ENCODE measurements around the gene SAMD3. TPM values are rescaled to one million over a fixed set of nuclear protein-coding genes. Genes with fewer than 3 reads are reported as not detected.
A peak's percentile ranks its signal among the peaks of the same experiment; 100 is the strongest.
"Not testable (repeated sequence)": the region's sequence is repeated elsewhere in the genome, so short reads cannot be mapped to it uniquely, and the experiment has no call there.

SAMD3 gene
- total RNA-seq, 2 donors from 2014 or later: 14.6 to 39.3 TPM

GRCh38 chr6:130152908-130153510, 69.7 kb downstream of the SAMD3 start:
- no peaks in the 10 kb centered on the region for H3K27me3 Mint-ChIP-seq
- H3K9me3 Mint-ChIP-seq: no peaks in the 10 kb centered on the region
- ATAC-seq (no peak), DNase-seq (ENCODE audit: low spot score) (no peak)
- no peaks in the 10 kb centered on the region for H3K36me3 Mint-ChIP-seq
- H3K4me1 Mint-ChIP-seq (ENCODE audit: low read depth in 2 of 2): peaks cover 6 to 12% of the 10 kb centered on the region in 2 donors
- H3K4me3 Mint-ChIP-seq: no peak overlapping the region
- H3K27ac Mint-ChIP-seq: no peak overlapping the region

- ATAC-seq (no peak), DNase-seq (ENCODE audit: low spot score) (no peak)
- H3K36me3 Mint-ChIP-seq: no peaks in the 10 kb centered on the region
- no peaks in the 10 kb centered on the region for H3K27me3 Mint-ChIP-seq
- H3K4me1 Mint-ChIP-seq (ENCODE audit: low read depth in 2 of 2): peaks cover 11 to 19% of the 10 kb centered on the region in 2 donors
- H3K27ac Mint-ChIP-seq: no peak overlapping the region
- no peak overlapping the region for H3K4me3 Mint-ChIP-seq
- H3K9me3 Mint-ChIP-seq: no peaks in the 10 kb centered on the region
Observed at GRCh38 chr6:130150906-130151305, 71.8 kb downstream of the SAMD3 start.

GRCh38 chr6:130149016-130149415, 73.7 kb downstream of the SAMD3 start:
- Mint-ChIP-seq H3K27ac (peak overlapping the region in 1 of 2 donors; percentile 22), H3K4me1 (ENCODE audit: low read depth in 2 of 2) (peaks cover 11 to 19% of the 10 kb centered on the region in 2 donors)
- not testable (repeated sequence) for H3K36me3 Mint-ChIP-seq; H3K27me3 Mint-ChIP-seq; H3K4me3 Mint-ChIP-seq; DNase-seq (ENCODE audit: low spot score); ATAC-seq; H3K9me3 Mint-ChIP-seq

GRCh38 chr6:130148181-130148580, 74.6 kb downstream of the SAMD3 start:
- H3K36me3 Mint-ChIP-seq: no peaks in the 10 kb centered on the region
- no peaks in the 10 kb centered on the region for H3K9me3 Mint-ChIP-seq
- no peaks in the 10 kb centered on the region for H3K27me3 Mint-ChIP-seq
- DNase-seq (ENCODE audit: low spot score) (no peak), ATAC-seq (peak; percentile 62 to 70)
- H3K4me1 Mint-ChIP-seq (ENCODE audit: low read depth in 2 of 2): peaks cover 11 to 22% of the 10 kb centered on the region in 2 donors
- peak overlapping the region; percentile 22 to 64 for H3K27ac Mint-ChIP-seq
- no peak overlapping the region for H3K4me3 Mint-ChIP-seq

GRCh38 chr6:130147111-130147510, 75.6 kb downstream of the SAMD3 start:
- H3K9me3 Mint-ChIP-seq: no peaks in the 10 kb centered on the region
- DNase-seq (ENCODE audit: low spot score) (no peak), ATAC-seq (no peak)
- H3K27me3 Mint-ChIP-seq: no peaks in the 10 kb centered on the region
- H3K4me1 Mint-ChIP-seq (ENCODE audit: low read depth in 2 of 2): peaks cover 11 to 25% of the 10 kb centered on the region in 2 donors
- no peaks in the 10 kb centered on the region for H3K36me3 Mint-ChIP-seq
- peak overlapping the region; percentile 52 to 64 for H3K27ac Mint-ChIP-seq
- H3K4me3 Mint-ChIP-seq: no peak overlapping the region

GRCh38 chr6:130143709-130144108, 79.0 kb downstream of the SAMD3 start:
- H3K36me3 Mint-ChIP-seq: no peaks in the 10 kb centered on the region
- no peak for ATAC-seq
- peak overlapping the region; percentile 12 to 94 for H3K27ac Mint-ChIP-seq
- H3K4me1 Mint-ChIP-seq (ENCODE audit: low read depth in 2 of 2): peaks cover 31 to 33% of the 10 kb centered on the region in 2 donors
- no peak overlapping the region for H3K4me3 Mint-ChIP-seq
- H3K27me3 Mint-ChIP-seq: no peaks in the 10 kb centered on the region
- no peaks in the 10 kb centered on the region for H3K9me3 Mint-ChIP-seq
- no peak for DNase-seq (ENCODE audit: low spot score)

GRCh38 chr6:130140084-130140483, 82.7 kb downstream of the SAMD3 start:
- Mint-ChIP-seq H3K27me3 (no peaks in the 10 kb centered on the region), H3K27ac (peak overlapping the region; percentile 80 to 94), H3K9me3 (peaks cover 6% of the 10 kb centered on the region), H3K4me3 (no peak overlapping the region), H3K36me3 (peaks cover 14% of the 10 kb centered on the region), H3K4me1 (ENCODE audit: low read depth in 2 of 2) (peaks cover 50 to 52% of the 10 kb centered on the region in 2 donors)
- ATAC-seq (no peak), DNase-seq (ENCODE audit: low spot score) (no peak)

GRCh38 chr6:130138909-130139242, 83.9 kb downstream of the SAMD3 start:
- Mint-ChIP-seq H3K27me3 (no peaks in the 10 kb centered on the region), H3K9me3 (peaks cover 6% of the 10 kb centered on the region), H3K36me3 (peaks cover 14% of the 10 kb centered on the region), H3K4me1 (ENCODE audit: low read depth in 2 of 2) (peaks cover 56 to 60% of the 10 kb centered on the region in 2 donors), H3K4me3 (peak overlapping the region; percentile 84), H3K27ac (peak overlapping the region; percentile 80 to 94)
- no peak for DNase-seq (ENCODE audit: low spot score)
- ATAC-seq: peak; percentile 18 to 28

- DNase-seq (ENCODE audit: low spot score) (no peak), ATAC-seq (peak; percentile 72 to 73)
- Mint-ChIP-seq H3K4me3 (peak overlapping the region; percentile 84), H3K27ac (peak overlapping the region; percentile 80 to 94), H3K36me3 (peaks cover 14% of the 10 kb centered on the region), H3K4me1 (ENCODE audit: low read depth in 2 of 2) (peaks cover 58 to 66% of the 10 kb centered on the region in 2 donors), H3K9me3 (peaks cover 6% of the 10 kb centered on the region), H3K27me3 (no peaks in the 10 kb centered on the region)
Observed at GRCh38 chr6:130138116-130138908, 84.4 kb downstream of the SAMD3 start.

GRCh38 chr6:130136798-130137197, 86.0 kb downstream of the SAMD3 start:
- Mint-ChIP-seq H3K36me3 (peaks cover 14% of the 10 kb centered on the region), H3K4me1 (ENCODE audit: low read depth in 2 of 2) (peaks cover 66 to 81% of the 10 kb centered on the region in 2 donors), H3K9me3 (peaks cover 6% of the 10 kb centered on the region), H3K4me3 (peak overlapping the region; percentile 6), H3K27ac (peak overlapping the region; percentile 80 to 94), H3K27me3 (no peaks in the 10 kb centered on the region)
- DNase-seq (ENCODE audit: low spot score) (no peak), ATAC-seq (no peak)

- Mint-ChIP-seq H3K9me3 (peaks cover 6% of the 10 kb centered on the region), H3K4me3 (no peak overlapping the region), H3K36me3 (peaks cover 14% of the 10 kb centered on the region), H3K27me3 (no peaks in the 10 kb centered on the region), H3K4me1 (ENCODE audit: low read depth in 2 of 2) (peaks cover 75 to 91% of the 10 kb centered on the region in 2 donors), H3K27ac (peak overlapping the region; percentile 38 to 75)
- no peak for DNase-seq (ENCODE audit: low spot score)
- peak in 1 of 2 donors; percentile 42 for ATAC-seq
Observed at GRCh38 chr6:130134582-130134981, 88.2 kb downstream of the SAMD3 start.

- H3K4me1 Mint-ChIP-seq (ENCODE audit: low read depth in 2 of 2): peaks cover 52 to 71% of the 10 kb centered on the region in 2 donors
- no peaks in the 10 kb centered on the region for H3K27me3 Mint-ChIP-seq
- peaks cover 8% of the 10 kb centered on the region for H3K36me3 Mint-ChIP-seq
- peak overlapping the region; percentile 69 for H3K4me3 Mint-ChIP-seq
- peak; percentile 77 for DNase-seq (ENCODE audit: low spot score)
- peak overlapping the region; percentile 75 to 81 for H3K27ac Mint-ChIP-seq
- ATAC-seq: peak; percentile 91 to 96
- H3K9me3 Mint-ChIP-seq: peaks cover 6% of the 10 kb centered on the region
Observed at GRCh38 chr6:130132286-130132701, 90.5 kb downstream of the SAMD3 start.

- Mint-ChIP-seq H3K4me1 (ENCODE audit: low read depth in 2 of 2) (peaks cover 45 to 60% of the 10 kb centered on the region in 2 donors), H3K27ac (peak overlapping the region in 1 of 2 donors; percentile 75), H3K36me3 (no peaks in the 10 kb centered on the region), H3K27me3 (no peaks in the 10 kb centered on the region), H3K4me3 (no peak overlapping the region), H3K9me3 (no peaks in the 10 kb centered on the region)
- no peak for ATAC-seq
- no peak for DNase-seq (ENCODE audit: low spot score)
Observed at GRCh38 chr6:130129762-130130246, 92.9 kb downstream of the SAMD3 start.

- no peak for DNase-seq (ENCODE audit: low spot score)
- H3K27me3 Mint-ChIP-seq: no peaks in the 10 kb centered on the region
- no peaks in the 10 kb centered on the region for H3K36me3 Mint-ChIP-seq
- ATAC-seq: no peak
- H3K4me3 Mint-ChIP-seq: no peak overlapping the region
- H3K27ac Mint-ChIP-seq: no peak overlapping the region
- H3K4me1 Mint-ChIP-seq (ENCODE audit: low read depth in 2 of 2): peaks cover 34 to 47% of the 10 kb centered on the region in 2 donors
- no peaks in the 10 kb centered on the region for H3K9me3 Mint-ChIP-seq
Observed at GRCh38 chr6:130128326-130128725, 94.4 kb downstream of the SAMD3 start.
